Central memory CD4-positive, alpha-beta T cell (primary cell): ENCODE results near the gene WWC1.
A peak's percentile ranks its signal among the peaks of the same experiment; 100 is the strongest.

ENCODE experiments used
- DNase-seq: peaks from one replicate; pipeline ENCODE4 v3.0.0; 2022

The WWC1 gene

GRCh38 chr5:168451565-168451964 is 160.1 kb downstream of the WWC1 start:
- no peak for DNase-seq

DNA sequence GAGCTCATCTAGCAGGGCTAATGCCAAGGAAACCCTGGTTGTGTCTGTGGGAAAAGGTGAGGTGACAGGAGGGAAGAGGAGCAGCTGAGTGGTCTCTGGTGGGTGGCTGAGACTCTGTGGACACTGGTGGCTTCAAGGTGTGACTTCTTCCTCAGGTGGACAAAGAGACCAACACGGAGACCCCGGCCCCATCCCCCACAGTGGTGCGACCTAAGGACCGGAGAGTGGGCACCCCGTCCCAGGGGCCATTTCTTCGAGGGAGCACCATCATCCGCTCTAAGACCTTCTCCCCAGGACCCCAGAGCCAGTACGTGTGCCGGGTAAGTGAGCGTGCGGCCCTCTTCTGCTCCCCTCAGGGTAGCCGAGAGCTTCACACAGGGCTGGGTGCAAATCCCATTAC is 163.8 kb downstream of the WWC1 start:
- DNase-seq = no peak

- DNase-seq = no peak
These were observed 166.1 kb downstream of the WWC1 start for GRCh38 chr5:168457542-168457941.

DNA sequence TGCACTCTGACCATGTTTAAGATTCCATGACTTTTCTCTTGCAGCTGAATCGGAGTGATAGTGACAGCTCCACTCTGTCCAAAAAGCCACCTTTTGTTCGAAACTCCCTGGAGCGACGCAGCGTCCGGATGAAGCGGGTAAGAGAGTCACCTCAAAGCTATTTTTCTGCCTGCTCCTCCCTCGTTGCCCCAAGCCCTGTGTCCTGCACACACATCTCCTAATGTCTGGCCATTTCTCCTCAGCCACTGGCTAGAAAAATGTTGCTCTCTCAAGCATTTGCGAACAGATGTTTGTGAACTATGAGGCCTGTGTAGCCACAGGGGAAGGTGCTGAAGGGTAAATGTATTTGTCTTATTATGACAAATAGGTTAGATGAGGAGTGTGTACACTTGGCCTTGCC is 169.2 kb downstream of the WWC1 start:
- DNase-seq = no peak

GRCh38 chr5:168463081-168463480 is 171.6 kb downstream of the WWC1 start:
- DNase-seq = no peak

DNA sequence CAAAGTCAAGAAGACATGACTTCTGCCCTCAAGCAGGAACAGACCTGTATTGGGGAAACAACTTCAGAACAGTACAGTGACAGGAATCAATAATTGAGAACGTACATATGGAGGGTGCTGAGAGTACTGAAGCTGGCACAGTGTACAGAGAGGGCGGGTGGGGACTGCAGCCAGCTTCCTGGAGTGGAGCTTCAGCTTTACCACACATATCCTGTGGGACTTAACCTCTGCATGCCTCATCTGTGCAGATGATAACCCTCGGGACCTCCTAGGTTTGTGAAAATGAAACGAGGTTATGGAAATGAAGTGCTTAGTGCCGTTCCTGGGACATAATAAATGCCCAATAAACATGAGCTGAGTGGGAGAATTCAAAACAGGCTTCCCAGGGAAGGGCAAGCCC is 172.8 kb downstream of the WWC1 start:
- DNase-seq = no peak

DNA sequence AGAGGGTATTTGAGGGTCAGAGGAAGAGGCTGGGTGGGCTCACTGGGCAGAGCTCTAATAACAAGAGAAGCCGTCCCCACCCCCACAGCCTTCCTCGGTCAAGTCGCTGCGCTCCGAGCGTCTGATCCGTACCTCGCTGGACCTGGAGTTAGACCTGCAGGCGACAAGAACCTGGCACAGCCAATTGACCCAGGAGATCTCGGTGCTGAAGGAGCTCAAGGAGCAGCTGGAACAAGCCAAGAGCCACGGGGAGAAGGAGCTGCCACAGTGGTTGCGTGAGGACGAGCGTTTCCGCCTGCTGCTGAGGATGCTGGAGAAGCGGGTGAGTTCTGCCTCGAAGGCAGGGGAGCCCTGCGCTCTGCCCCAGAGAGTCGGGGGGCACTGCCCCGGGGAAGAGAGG is 173.2 kb downstream of the WWC1 start:
- no peak for DNase-seq

DNA sequence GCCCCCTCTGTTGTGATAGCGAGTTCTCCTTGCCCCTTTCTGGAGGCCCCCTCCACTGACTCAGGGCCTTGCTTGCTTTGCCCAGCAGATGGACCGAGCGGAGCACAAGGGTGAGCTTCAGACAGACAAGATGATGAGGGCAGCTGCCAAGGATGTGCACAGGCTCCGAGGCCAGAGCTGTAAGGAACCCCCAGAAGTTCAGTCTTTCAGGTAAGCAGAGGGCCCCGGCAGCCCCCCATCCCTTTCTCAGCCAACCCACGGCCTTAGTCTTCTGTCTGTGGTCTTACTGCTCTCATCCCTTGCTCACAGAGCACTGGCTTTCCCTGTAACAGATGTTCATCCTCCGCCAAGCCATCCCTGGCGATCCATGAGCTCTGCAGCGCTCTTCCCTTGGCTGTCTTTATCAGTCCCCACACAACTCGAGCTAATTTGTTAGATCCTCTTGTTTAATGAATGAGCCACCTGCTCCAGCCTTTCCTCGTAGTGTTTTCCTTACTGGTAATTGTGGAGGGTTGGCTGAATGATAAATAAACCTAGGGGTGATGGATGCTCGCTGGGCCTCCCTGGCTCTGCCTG is 176.4 kb downstream of the WWC1 start:
- DNase-seq = no peak

DNA sequence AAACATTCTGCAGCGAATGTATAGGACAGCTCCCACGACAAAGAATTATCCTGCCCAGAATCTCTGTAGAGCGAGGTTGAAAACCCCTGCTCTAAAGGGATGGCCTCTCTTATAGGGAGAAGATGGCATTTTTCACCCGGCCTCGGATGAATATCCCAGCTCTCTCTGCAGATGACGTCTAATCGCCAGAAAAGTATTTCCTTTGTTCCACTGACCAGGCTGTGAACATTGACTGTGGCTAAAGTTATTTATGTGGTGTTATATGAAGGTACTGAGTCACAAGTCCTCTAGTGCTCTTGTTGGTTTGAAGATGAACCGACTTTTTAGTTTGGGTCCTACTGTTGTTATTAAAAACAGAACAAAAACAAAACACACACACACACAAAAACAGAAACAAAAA is 177.4 kb downstream of the WWC1 start:
- DNase-seq = no peak

- no peak for DNase-seq
These were observed 178.4 kb downstream of the WWC1 start for GRCh38 chr5:168469816-168470215.

GRCh38 chr5:168471785-168472184 is 180.3 kb downstream of the WWC1 start:
- no peak for DNase-seq

DNA sequence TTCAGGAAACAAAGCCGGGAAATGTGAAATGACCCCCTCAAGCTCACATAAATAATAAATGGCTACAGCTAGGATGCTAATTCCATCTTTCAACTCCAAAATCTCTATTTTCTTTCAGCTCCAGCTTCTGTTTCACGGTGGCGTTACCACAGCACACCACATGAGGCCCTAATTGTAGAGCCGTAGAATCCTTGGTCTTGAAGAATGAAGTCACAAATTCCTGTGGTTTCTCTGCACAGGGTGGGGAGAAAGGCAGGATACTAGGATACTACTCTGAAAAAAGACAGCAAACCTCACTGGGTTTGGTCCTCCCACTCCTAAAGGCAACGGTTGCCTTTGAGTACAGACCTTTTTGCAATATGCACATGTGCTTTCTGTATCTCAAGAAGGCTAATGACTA is 180.9 kb downstream of the WWC1 start:
- no peak for DNase-seq

GRCh38 chr5:168474319-168474718 is 182.9 kb downstream of the WWC1 start:
- DNase-seq = no peak

DNA sequence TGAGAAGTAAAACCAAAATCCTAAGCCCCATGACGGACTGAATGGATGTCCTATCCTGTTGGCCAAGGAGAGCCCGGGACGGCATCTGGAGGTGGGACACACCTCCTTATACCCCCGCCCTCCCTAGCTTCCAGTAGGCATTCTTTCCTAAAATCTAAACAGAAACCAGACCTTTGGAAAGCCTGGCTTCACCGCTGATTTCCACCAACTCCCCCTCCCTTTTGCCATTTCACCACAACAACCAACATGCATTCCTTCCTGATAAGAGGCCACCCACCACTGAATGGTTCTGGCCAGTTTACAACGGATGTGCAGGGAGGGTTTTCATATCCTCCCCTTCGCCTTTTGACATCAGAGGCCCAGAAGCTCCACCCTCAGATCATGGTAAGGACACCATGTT is 185.6 kb downstream of the WWC1 start:
- no peak for DNase-seq

DNA sequence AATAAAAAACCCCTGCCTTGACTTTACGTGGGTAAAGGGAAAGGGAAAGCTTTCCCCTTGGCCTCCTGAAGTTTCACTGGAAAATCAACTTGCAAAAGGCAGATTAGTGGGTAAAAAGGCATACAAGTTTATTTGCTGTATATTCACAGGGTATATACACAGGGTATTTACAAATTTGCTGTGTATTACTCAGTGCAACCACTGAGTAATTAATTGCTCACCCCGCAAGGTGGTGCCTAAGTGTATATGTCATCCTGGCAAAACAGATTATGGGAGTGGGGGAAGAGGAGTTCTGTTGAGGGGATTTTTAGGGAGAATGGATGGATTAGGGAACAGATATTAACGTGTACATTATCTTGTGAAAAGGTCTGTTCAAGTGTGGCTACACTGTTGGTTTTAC is 187.7 kb downstream of the WWC1 start:
- DNase-seq = no peak

GRCh38 chr5:168480601-168481000 is 189.2 kb downstream of the WWC1 start:
- no peak for DNase-seq

GRCh38 chr5:168481330-168481788 is 189.9 kb downstream of the WWC1 start:
- peak; percentile 1 for DNase-seq

GRCh38 chr5:168482361-168482760 is 190.9 kb downstream of the WWC1 start:
- DNase-seq = no peak

GRCh38 chr5:168486136-168486879 is 194.9 kb downstream of the WWC1 start, which contains the start of gene RARS1:
RARS1 (plus strand) TSS chr5:168486471; CDS start chr5:168486499, 28 bp downstream.
- peak; percentile 77 for DNase-seq

DNA sequence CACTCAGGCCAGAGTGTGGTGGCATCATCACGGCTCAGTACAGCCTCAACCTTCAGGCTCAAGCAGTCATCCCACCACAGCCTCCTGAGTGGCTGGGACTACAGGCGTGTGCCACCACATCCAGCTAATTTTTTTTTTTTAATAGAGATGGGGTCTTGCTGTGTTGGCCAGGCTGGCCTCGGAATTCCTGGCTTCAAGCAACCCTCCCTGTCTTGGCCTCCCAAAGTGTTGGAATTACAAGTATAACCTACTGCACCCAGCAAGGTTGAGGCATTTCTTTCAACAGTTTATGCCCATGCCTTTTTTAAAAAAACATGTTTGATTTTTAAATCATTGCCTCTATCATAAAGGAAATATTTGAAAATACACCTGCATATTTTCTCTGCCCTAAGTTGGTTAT is 197.6 kb downstream of the WWC1 start:
- no peak for DNase-seq

- no peak for DNase-seq
These were observed 202.7 kb downstream of the WWC1 start for GRCh38 chr5:168494057-168494555.

DNA sequence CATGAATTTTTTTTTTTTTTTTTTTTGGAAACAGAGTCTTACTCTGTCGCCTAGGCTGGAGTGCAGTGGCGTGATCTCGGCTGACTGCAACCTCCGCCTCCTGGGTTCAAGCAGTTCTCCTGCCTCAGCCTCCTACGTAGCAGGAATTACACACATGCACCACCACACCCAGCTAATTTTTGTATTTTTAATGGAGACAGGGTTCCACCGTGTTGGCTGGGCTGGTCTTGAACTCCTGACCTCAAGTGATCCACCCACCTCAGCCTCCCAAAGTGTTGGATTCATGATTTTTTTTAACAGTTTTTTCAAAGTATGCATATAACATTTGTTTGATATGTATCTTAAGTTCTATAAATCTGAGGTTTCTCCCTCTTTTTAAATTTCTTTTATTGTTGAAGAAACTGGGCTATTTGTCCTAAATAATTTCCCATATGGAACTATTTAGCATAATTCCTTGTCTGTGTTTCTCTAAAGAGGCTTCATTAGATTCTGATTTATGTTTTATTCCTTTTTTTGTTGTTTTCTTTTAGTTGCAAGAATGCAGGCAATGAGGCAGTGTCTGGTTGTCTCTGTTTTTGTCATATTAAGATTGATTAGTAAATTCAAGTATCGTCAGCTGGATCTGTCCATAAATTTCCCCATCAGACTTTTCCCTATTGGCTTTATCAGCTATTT is 211.3 kb downstream of the WWC1 start:
- no peak for DNase-seq

DNA sequence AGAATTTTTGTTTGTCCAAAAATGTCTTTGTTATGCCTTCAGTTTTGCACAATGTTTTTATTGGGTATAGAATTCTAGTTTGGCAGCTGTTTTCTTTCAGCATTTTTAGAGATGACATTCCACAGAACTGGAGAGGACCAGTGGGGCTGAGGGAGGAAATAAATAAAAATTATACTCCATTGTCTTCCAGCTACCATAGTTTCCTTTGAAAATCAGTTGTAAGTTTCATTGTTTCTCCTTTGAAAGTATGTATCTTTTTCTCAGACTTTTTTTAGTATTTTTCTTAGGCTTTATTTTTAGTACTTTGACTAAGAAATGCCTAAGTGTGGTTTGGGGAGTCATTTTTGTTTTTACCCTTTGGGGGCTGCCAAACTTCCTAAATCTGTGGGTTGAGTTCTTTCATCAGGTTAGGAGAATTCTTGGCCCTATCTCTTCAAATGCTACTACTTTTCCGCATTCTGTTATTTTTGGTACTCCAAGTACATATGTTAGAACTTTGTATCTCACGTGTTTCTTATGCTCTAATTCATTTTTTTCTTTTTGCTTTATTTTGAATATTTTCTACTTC is 222.5 kb downstream of the WWC1 start:
- no peak for DNase-seq
